GM21737 (cell line): ENCODE data around the gene FILIP1.

Experiments used
- ATAC-seq: cut with Tn5 transposase; IDR thresholded peaks from one replicate; pipeline ENCODE4 v1.9.1; 2021; ENCODE audit warnings: mild to moderate bottlenecking, moderate library complexity; ENCODE audit not compliant: unreplicated experiment

FILIP1 gene

DNA sequence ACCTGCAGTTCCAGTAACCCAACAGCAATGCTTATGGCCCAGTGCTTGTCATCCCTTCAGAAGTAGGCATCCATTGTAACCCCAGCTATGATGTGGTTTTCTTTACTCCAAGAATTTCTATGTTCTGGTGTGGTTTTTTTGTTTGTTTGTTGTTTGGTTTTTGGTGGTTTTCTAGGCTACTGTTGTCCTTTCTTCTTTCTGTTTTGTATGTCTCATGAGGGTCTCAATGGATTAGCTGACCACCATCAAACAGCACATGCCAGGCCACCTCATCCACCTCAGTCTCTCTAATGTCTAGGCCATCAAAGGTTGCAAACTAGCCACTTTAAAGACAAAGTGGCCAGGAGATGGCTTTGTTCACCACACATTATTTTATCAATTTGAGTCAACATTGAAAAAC is 149.6 kb downstream of the FILIP1 start:
- no peak for ATAC-seq

DNA sequence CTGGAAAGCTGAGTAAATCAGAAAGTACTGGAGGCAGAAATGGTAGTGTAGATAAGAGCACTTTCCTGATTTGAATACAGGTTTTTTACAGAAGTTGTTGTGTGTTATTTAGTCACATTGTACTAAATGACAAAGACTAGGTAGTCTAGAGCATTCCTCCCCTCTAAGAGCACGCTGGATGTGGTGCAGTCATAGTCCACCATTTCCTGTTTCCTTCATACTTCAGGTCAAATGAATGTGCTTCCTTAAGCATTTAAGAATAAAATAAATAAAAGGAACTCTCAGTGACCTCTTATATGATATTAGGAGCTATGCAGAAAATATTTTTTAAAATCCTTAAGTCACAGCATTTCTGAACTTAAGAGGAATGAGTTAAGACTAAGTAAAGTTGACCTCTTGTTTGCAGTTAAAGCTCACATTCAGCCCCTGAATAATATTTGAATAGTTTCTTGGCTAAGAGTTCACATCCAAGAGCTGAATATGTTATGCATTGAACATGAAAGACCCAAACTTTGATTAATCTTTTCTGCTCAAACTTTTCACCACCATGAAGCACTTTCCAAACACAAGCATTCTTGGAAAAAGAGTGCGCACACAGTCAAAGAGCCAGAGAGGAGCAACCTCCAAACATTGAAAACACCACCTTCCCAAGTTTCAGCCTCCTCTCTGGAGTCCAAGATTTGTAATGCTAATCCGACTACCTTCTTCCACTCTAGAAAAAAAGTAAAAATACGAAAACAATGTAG is 155.6 kb downstream of the FILIP1 start:
- ATAC-seq = no peak

DNA sequence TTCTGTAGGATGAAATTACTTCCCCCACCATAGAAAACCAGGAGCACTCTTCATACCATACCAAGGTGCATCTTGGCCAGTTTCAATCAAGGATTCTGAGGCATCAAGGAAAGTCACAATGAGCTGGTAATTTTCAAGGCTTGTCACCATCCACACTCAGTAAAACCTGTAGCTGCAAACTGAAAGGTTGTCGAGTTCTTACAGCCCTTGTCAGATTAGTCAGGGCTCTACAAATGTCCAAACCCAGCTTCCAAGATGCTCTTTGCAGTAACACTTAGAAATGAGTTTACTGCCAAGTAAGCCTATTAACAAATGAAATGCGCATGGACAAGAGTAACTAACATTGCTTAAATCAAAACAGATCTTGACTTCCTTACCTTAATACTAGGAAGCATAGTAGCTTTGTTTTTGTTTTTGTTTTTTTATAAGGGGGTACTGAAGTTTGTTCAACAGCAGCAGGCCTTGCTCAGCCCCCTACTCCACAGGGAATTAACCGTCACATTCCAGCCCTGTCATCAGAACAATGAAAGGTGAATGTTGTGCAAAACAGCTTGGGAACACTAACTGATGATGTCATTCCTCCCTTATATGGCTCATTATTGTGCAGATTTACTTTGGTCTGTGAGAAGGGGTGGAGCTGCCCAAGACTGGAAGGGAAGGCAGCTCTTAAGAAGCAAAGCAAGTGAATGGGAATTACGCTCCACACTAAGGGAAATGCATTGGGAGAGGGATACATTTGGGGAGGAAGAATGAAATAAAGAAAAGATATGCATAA is 159.1 kb downstream of the FILIP1 start:
- no peak for ATAC-seq

DNA sequence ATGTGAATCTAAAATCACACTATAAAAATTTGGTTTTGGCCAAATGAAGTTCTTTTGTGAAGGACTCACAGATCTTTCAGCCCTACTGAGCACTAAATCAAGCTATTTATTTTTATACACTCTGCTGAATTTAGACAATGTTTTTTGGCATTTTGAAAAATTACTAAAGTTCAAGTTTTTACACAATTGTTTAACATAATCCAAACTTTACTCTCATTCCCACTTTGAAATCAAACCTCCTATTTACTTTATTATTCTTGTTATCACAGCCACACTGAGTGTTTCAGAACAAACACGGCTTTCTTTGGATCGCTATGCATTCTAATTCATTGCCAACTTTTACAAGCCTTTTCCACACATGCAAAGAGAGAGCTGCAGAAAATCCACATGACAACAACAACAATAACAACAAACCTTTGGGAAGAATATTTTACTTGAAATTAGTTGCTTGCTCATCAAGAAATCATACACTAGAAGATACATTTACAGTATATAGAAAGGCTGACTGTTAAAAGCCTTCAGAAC is 159.9 kb downstream of the FILIP1 start:
- ATAC-seq = no peak

DNA sequence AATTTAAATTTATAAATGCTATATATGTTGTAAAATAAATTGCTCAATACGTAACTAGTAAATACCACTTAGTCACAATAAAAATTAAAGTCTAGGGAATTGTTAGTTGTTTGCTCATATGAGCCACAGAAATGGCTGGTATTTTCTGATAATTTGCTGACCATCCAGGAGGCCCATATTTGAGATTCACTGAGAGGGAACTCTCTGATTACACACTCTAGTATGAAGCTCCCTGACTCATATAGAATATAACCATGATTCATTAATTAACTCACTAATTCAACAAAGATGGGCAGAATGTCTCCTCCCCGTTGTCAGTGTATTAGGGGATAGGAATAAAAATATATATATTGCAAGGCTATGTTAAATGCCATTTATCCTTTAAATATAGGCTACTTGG is 162.4 kb downstream of the FILIP1 start:
- ATAC-seq = no peak

DNA sequence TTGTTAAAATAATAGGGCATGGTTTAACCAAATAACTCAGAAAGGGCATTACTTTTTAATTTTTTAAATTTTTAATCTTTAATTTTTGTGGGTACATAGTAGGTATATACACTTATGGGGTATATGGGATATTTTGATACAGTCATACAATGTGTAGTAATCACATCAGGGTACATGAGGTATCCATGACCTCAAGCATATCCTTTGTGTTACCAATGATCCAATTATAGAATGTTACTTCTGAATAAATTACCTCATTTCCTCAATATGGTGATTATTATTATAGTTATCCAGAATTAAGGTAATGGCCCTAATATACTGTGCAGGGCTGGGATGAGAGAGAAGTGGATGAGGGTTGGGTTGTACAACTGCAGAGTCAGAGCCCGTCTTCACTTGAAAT is 163.9 kb downstream of the FILIP1 start:
- ATAC-seq = no peak

DNA sequence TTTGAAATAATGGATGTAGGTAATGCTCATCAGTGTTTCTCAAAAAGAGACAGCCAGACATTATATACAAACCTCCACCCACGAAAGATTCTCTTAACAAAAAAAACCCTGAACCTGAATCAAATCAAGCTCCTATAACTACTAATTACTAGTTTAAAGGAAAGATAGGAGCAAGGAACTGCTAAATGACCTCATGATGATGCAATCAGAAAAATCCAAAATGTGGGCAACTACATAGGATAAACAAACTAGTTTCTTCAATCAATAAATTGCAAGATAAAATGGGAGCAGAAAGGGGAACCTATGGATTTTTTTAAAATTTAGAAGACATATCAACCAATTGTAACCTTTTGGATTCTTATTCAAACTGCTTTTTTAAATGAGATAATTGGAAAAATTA is 165.8 kb downstream of the FILIP1 start:
- no peak for ATAC-seq

DNA sequence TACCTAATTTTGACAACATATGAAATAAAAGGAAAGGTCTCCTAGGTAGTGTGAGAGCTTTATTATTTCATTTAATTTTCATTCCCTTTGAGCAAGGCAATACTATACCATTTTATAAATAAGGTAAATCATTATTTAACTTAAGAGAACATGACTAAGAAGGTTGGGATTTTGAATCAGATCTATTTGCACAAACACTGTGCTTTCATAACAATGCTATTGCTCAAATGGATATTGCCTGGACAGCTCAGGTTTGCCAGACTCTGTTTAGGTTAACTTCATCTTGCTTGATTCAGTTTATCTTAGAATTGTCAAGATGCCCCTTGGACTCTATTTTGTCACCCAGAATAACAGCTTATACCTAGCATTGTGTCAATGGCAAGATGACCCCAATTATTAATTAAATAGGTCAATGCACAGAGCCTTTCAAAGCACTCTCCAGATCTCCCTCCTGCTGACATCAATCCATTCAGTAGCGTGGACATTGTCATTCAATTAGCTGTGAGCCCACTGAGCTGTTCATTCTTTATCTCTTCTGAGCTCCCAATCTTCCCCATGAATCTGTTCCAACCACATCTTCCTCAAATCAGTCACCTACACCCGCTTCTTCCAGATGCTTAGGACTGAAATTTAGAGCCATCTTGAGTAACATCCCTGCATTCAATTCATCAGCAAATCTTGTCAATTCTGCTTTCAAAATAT is 166.9 kb downstream of the FILIP1 start:
- ATAC-seq = no peak

DNA sequence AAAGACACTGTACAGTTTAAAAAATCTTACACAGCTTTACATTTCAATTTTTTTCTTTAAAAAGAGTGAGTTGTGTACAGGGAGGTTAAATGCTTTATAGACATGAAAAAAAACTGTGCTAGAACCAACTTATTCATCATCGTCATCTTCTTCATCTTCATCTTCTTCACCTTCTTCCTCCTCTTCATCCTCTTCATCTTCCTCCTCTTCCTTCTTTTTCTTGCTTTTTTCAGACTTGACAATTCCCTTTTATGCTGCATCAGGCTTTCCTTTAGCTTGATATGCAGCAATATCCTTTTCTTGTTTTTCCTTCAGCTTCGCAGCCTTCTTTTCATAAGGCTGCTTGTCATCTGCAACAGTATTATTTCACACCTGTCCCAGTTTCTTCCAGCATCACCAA is 174.7 kb downstream of the FILIP1 start:
- no peak for ATAC-seq

DNA sequence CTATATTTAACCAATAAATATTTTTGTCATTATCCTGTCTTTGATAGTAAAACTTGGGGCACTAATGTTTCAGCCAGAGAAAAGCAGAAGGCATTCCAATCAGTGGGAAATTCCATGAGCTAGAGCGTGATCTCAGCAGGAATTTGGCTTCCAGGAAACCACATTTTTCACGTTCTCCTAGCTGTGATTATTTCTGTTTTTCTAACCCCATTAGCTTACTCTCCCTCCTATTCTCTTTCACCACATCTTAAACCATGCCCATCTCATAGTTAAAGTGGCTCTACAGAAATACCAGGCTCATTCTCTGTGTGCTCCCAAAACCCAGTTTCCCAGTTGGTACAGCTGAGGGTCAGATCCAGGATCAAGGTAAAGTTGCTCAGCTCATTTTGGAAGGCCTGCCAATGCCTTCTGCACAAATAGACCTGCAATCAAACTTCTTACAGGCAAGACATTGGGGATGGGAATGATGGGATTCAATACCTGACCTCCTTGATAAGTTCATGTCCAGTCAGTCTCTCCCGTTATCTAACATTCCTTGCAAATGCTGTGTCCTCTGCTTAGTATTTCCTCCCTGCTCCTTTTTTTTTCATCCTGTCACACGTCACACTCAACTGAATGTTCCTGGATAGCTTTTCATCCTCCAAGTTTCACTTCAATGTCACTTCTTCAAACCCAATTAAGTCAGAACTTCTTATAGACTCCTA is 175.9 kb downstream of the FILIP1 start:
- no peak for ATAC-seq

DNA sequence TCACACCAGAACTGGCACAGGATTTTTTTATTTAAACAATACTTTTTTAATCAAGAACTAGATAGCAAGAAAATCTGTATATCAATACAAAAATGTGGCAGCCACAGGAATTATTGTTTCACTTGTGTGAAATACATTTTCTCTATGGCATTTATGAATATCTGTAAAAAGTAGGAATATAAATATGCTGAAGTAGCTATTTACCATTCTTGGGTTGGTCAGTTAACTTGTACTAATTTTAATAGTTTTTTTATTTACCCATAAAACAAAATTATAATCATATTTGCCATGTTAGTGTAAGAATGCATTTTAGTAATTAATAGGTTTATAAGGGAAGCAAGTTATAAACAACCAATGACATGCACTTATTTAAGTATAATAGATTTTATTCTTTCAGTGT is 177.6 kb downstream of the FILIP1 start:
- no peak for ATAC-seq

DNA sequence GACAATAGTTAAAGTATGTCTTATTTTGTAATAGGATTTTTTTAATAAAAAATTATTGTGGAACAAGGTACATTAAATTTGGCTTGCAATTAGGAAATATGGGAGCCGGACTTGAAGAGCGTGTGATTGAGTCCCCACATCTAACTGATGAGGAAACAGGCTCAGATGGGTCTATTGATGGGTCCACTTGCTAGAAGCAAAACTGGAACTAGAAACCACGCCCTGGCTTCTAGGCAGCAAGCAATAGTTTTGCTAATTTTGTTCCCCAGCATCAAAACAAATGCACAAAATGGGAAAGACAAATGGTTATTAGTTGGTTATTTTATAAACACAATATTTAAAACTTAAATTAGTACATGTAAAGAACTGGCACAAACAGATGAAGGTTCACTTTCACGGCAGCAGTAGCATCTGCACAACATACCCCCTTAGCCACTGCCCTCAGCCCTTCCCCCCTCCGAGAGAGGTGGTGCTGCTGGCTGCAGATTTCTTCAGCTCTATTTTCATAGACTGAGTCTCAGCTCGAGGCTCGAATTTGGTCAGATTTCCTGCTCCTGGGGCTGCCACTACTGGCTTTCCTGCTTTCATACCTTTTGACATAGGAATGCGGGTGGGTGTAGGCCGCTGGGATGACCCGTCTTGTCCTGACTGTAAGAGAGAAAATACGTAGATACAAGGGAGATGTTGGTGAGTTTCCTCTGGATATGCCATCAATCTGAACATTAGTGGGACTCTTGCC is 185.2 kb downstream of the FILIP1 start:
- no peak for ATAC-seq

DNA sequence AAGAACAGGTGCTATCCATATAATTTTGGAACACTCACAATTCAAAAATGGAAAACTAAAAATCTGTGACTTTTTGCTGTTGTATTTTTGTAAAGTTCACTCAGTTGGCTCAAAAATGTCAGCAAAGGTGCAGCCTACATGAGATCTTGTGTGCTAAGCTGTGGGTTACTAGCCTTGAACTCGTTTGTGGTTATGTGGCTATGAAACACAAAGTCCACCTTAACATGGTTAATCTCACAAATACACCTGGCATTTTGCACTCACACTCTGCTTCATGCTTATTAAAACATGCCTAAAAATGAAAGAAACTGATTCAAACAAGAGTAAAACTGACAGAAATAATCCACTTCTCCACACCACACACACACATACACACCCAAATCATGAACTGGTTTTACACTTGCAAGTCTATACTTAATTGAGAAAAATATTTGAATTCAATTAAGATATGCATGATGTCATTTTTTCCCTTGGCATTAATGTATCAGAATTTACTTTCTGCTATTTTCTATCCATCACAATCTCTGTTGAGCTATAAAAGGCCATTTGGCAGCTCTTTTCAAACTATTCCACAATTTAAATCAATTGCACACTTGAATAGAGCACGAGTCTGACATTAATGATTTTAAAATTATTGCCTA is 186.1 kb downstream of the FILIP1 start:
- ATAC-seq = no peak

DNA sequence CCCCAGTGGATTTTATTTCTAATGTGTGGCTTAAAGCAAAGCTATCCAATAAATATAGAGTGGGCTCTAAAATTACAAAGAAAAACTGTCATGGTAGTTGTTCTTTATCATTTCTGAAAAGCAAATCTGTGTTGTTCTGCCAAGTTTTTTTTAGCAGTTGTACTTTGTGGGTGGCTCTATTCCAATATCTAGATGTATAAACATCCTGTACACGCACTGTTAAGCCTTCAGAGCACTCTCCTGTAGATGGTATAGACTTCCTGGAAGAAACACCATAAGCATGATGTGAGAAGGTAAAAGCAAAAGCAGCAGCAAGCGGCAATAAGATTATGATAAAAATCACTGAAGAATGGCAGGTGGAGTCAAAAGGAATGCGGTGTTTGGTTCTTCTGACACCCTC is 187.5 kb downstream of the FILIP1 start:
- ATAC-seq = no peak

DNA sequence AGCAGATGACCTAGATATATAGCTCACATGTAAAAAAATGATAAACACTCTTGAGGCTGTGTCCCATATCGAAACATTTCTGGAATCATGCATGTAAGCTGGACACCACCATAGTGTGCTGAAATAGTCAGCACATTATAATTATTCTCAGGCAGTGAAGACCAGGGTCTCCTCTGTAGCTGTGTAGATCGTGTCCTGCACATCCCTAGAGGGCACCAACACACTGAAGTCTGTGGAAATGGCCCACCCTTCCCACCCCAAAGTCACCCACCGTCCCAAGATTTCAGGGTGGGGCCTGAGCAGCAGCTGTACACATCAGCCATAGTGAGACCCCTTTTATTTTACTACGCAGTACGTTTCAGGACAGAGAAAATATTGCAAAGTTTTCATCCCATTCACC is 188.0 kb downstream of the FILIP1 start:
- ATAC-seq = no peak

DNA sequence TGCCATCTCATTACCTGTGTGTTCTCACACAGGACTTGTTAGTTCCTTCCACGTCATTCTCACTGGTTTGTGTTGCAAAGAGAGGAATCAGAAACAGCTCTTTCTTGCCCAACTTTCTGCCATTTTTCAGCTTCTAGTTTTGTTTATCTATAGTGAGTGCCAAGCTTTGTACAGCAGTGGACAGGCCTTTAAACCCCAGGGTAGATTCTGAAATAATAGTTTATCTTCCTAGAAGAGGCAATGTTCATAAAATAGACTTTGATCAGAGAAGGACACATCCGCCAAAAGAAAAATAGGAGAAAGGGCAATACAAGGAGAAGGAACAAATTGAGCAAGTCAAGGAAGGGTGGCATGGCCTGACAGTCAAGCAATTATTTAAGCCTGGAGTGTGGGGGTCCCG is 191.3 kb downstream of the FILIP1 start:
- ATAC-seq = no peak

DNA sequence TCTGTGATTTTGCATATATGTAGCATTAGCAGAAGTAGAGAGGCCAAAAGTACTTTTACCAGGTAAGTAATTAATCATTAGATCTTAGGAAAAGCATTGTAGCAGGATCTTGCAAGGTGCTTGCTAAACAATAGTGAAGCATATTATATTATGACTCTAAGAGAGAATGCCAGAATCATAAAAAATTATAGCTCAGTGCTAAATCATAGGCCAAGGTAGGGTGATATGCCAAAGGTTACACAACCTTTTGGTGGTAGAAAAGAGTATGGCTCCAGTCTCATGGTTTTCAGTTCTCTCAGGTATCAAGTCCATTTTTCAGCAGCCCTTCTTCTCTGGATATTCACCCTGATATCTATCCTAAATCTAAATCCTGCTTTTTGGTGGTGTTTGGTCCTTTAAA is 192.1 kb downstream of the FILIP1 start:
- no peak for ATAC-seq

DNA sequence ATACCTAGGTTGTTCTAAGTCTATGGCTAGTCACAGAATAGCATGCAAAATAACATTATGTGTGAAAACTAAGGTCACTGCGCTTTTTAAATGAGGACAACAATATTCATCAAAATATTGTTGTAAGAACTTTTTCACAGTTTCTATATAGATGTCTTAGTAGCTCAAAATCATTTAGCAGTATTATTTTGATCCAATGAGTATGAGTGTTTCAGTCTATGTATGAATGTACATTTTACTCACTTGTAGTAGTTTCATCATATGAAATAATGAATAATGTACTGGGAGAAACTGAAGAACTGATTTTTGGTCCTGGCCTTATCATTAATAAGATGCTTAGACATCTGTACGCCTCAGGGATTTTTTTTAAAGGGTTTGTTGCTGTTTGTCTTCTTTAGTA is 192.5 kb downstream of the FILIP1 start:
- ATAC-seq = no peak

DNA sequence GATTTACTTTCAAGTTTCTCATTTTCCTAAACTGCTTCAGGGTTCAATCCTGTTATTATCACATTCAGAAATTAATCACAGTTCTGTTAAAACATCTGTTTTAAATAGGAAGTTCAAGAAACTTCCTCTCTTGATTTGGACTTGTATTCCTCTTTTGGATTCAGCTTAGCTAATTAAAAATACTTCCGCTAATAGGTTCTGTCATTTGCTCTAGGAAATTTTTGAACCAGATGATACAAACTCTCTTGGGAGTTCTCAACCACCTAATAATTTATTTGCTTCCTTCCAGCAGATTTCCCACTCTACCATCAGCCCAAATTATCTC is 193.1 kb downstream of the FILIP1 start:
- no peak for ATAC-seq
